NCI-H1930 (cell line): ENCODE data around the gene APBA2.
A peak's percentile ranks its signal among the peaks of the same experiment; 100 is the strongest.

Experiments used
- DNase-seq, 2 experiments: peaks; one replicate each; lab custom pipeline; 2025; lab: John Stamatoyannopoulos, UW

Gene APBA2

DNA sequence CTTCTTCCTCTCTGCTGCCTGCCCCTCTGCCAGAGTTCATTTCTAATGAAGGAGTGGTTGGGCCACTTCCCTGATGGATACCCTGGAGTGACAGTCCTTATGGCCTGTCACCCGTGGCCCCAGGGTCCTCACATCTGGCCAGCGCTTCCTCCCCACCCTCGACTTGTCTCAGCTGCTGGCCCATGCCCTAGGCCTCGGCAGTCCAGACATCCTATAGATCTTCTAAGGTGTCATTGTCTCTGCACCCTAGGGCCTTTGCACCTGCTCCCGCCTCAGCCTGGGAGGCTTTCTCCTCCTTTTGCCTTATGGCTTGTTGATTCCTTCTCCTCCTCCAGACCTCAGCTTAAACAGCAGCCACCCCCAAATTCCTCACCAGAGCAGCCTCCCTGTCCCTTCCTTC is 202.9 kb downstream of the APBA2 start:
- DNase-seq: no peak

DNA sequence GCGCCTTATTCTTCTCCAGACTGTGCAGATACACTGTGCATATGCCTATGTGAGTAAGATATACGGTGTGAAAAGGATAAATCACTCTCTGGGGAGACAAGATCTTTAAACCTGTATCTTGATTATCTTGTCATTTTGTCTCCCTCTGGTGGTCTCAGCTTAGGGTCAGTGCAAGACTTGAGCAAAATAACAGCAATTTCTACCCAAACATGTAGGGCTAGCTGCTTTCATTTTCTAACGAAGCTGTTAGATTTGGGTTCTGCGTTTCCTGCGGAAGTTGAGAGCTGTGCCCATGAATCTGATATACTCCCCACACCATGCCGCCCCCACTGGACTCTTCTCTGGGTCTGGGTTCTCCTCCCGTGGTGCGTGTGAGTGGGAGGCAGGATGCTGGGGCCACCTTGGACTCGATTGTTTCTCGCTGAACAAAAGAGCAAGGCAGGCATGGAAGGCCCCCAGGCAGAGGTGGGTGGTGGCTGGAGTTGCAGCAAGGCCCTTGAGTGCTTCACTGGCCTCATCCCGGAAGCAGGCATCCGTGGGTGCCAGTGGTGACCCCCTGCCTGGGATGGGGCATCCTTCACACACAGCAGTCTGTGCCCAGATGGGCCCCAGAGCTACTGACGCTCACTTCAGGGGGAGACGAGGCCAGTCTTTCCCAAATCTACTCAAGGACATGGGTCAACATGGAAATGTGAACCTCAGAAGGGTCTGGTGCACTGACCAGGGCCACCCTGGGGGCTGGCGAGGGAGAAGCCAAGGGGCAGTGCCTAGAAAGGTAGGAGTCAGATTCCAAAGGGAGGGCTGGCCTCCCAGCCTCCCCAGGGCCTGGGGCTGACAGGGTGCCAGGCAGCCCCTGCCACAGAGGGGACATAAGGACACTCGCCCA is 204.2 kb downstream of the APBA2 start:
- DNase-seq: no peak

DNA sequence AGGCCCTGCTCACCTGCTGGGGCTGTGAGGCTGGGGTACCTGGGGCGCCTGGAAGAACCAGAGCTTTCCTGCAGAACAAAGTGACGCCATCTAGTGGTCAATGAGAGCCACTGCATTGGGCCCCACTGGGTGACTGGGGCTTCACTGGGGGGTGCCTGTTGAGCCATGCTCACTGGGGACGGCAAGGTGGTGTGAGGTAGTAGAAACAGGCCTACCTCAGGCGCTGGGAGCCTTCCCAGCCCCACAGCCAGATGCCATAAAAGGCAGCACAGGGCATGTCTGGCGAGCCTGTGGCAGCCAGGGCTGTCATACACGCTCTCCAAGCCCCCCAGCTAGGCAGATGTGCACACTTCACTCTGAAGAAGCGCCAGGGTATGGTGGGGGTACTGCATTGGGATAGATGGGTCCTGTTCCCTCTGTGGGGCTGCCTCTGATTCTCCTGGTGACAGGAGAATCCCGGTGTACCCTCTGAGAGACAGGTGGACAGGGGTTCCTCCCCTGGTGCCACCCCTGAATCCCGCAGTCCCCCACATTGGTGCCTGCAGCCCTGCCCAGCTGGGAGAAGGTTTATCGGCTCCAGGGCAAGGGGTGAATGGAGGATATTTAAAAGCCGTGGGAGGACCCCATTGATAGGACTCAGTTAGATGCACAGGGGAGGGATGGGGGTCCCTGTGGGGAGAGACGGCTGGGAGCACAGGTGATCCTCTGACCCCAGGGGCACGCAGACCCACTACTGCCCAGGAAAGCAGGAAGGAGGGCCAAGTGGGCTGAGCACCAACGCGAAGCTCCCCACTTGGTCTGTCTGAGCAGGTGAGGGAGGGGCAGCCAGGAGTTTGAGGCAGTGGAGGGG is 205.1 kb downstream of the APBA2 start:
- DNase-seq: no peak

GRCh38 chr15:29091666-29092065 is 205.9 kb downstream of the APBA2 start:
- DNase-seq: no peak

DNA sequence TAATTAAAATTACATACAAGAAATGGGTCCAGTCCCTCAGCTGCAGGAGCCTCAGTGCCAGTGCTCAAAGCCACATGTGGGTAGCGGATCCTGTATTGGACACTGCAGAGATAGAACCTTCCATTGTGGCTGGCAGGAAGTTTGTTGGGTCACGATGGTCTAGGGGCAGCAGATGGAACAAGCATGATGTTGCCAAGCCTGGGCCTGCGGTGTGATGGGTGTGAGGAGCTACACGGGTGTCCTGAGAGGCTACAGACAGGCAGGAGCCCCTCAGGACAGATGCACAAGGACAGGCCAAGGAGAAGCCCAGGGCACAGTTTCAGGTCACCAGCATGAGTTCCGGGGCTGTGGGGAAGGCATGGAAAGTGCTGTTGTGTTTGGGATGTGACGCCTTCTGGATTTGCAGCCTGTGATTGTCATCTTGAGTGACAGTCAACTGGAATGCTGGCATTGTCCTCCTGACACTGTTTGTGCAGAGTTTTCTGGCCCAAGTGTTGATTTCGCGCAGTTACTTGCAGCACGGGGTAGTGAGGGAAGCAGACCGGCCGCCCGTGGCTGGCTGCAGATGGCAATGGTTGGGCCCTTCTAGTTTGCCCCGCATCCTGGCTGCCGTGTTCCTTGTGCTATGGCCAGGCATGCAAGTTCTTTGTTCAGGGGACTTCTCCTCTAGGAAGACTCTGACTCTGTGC is 206.7 kb downstream of the APBA2 start:
- no peak for DNase-seq

DNA sequence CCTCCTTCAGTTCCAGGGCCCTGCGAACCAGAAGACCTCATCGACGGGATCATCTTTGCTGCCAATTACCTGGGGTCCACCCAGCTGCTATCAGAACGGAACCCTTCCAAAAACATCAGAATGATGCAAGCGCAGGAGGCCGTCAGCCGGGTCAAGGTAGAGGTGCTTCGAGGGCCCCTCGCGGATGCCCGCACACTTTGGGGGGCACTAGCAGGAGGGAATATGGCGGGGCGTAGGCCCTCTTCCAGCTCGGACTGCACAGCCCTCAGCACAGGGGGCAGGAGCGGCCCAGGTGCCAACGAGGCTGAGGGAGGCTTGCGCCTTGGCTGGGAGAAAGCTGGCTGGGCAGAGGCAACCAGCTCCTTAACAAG is 207.3 kb downstream of the APBA2 start:
- no peak for DNase-seq

- no peak for DNase-seq
These were observed 208.0 kb downstream of the APBA2 start for GRCh38 chr15:29093696-29094343.

GRCh38 chr15:29094711-29095110 is 208.9 kb downstream of the APBA2 start:
- no peak for DNase-seq

GRCh38 chr15:29095746-29096145 is 210.0 kb downstream of the APBA2 start:
- DNase-seq: no peak

DNA sequence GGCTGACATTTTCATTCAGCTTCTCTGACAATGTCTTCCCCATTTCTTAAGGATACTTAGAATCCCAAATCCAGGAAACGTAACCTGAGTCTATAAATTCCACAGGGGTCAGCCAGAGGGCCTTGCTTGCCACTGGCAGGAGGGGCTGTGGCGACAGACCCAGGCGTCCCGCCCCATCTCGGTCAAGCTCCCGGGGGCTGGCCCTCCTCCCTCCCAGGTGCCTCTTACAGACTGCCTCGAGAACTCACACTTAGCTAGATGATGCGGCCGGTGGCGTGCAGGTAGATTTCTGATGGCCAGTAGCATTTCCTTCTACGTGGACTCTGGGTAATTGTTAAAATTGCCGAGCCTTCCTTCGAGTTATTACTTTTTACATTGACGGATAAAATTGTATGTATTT is 211.4 kb downstream of the APBA2 start:
- DNase-seq: no peak

DNA sequence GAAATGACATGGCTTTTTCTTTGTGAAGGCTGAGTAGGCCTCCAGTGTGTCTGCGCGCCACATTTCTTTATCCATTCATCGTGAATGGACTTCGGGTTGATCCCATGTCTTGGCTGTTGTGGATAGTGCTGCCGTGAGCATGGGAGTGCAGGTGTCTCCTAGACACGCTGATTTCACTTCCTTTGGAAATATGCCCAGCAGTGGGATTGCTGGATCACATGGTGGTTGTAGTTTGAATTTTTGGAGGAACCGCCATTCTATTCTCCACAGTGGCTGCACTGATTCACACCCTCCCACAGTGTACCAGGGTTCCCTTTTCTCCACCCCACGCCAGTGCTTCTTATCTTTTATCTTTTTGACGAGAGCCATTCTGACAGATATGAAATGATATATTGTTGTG is 212.2 kb downstream of the APBA2 start:
- no peak for DNase-seq

DNA sequence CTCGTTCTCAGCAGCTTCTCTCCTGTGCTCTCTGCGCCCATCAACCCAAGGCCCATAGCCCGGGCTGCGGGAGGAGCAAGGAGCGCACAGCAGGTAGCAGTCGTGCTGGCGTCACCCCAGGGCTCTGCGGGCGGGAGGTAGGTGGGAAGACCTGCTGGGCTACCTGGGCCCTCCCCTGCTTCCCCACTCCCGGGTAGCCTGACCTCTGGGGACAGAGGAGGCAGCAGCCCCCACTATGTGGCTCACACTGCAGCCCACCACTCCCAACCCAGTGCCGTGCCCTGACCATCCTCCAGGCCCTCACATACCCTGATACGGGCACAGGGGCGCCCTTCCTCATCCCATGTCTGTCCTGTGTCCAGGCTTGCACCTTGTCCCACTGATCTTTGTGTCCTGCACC is 212.9 kb downstream of the APBA2 start:
- no peak for DNase-seq

GRCh38 chr15:29099131-29099880 is 213.5 kb downstream of the APBA2 start:
- DNase-seq: no peak

DNA sequence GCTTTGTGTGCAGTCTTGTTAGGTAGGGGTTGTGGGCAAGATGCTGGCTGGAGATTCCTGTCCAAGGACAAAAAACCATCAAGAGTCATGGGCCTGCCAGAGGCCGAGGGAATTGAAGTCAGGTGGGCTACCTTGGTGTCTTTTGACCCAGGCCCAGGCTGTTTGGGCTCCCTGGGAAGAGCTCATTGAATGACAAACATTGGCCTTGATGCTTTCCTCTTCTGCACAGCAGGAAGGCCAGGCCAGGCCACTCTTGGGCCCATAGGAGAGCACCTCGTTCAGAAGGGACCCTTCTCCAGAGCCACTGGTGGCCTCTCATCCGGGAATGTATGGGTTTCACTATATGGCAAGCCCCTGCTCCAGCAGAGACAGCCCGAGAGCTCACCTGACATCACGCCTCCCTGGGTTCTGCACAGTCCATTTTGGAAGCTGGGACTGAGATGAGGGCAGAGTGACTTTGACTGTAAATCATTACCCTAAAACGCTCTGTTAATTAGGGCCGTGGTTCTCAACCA is 214.8 kb downstream of the APBA2 start:
- DNase-seq: no peak

DNA sequence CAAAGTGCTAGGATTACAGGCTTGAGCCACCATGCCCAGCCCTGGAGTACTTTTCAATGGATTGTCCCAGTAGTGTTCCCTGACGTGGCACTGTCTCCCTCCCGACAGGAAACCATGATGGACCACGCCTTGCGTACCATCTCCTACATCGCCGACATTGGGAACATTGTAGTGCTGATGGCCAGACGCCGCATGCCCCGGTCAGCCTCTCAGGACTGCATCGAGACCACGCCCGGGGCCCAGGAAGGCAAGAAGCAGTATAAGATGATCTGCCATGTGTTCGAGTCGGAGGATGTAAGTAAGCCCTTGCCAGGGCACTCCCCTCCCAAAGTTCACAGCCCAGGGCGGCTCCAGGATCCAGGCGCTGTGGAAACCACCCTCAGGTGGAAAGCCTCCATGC is 215.7 kb downstream of the APBA2 start:
- no peak for DNase-seq

GRCh38 chr15:29102173-29102794 is 216.5 kb downstream of the APBA2 start:
- DNase-seq: peak in 1 of 2 experiments; percentile 3

DNA sequence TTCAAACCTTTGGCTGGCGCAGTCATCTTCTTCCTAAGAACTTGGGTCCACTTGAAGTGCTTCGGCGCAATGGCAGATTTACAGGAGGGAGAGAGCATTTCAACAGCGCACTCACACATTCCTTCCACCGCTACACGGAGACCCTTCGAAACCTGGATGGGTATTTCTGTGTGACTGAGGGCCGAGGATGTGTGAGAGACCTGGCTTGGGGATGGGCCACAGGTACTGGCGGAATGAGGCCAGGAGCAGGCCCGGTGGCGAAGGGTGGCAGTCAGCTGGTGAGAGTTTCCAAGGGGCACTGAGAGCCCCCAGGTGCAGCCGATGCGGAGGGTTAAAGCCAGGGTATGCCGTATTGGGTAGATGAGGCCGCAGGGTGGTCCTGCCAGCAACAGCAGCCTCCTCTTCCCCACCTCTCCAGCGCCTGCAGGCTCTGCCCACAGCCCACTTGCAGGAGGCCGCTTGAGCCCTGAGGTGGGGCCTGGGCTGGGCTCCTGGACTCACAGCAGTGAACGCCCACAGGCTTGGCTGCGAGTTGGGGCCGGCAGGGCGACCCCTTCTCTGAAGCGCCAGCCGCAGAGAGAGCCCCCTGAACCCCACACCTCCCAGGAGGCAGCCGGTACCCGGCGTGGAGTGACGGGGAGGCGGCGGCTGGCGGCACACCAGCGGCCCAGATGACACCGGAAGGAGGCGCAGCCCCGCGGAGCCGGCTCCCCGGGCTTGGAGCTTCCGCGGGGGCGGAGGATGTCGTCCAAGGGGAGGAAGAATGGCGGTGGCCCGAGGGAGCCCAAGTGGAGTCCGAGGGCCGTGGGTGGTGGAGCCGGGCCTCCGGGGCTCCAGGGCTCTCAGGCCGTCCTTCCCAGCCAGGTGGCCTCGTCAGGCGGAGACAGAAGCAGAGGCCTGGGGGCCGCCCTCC is 217.4 kb downstream of the APBA2 start:
- no peak for DNase-seq

DNA sequence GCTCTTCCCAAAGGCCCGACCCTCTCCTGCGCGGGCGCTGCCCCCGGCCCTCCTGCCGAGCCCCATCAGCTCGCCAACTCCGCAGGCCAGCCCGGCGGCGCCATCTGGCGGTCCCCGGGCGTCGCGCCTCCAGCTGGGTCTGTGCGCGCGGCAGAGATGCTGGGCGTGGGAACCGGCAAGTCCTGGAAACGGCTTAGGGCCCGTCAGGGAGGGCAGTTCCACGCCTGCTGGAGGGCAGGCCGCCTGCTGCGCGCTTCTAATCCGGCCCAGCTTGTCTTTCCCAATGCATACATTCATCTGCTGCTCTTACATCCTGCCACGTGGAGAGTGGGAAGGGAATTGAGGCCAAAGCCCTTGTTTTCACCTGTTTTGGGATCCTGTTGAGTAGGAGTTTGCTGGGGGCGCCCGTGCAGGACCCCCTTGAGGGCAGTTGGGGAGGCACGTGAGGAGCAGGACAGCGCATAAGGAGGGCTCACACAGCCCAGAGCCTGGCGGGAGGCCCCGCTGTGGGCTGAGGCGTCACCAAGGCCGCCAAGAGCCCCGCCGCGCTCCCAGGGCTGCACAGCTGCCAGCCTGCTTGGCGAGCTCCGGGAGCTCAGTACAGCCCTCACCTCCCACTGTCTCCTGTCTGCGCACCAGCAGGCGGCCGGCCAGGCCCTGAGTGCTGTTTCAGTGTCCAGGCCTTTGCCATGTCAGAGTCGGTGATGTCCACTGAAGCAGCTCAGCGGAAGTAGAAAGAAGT is 218.2 kb downstream of the APBA2 start:
- DNase-seq: no peak

DNA sequence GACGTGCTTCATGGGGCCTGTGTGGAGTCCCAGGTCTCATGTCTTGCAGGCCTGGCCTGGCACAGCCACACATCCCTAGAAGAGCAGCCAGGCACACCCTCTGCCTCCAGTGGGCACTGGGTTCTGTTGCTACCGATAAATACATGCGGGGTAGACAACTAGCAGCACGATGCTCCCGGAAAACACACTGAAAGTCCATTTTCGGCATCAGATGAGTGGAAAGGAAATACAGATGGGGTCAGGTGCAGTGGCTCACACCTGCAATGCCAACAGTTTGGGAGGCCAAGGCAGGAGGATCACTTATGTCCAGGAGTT is 218.7 kb downstream of the APBA2 start:
- DNase-seq: no peak
